NB4 (cell line): ENCODE data around the gene RBKS.

Source experiments
- POLR2A ChIP-seq: IDR thresholded peaks from 2 replicates; pipeline ENCODE4 v1.6.1; 2011; ENCODE audit warnings: mild to moderate bottlenecking; ENCODE audit not compliant: insufficient read length; ENCODE audit errors: extremely low read depth
- TF ChIP-seq, protein P1 (sequence below): IDR thresholded peaks from one replicate; pipeline ENCODE4 v1.5.1; 2012; ENCODE audit warnings: low read depth, low read length

DNA sequence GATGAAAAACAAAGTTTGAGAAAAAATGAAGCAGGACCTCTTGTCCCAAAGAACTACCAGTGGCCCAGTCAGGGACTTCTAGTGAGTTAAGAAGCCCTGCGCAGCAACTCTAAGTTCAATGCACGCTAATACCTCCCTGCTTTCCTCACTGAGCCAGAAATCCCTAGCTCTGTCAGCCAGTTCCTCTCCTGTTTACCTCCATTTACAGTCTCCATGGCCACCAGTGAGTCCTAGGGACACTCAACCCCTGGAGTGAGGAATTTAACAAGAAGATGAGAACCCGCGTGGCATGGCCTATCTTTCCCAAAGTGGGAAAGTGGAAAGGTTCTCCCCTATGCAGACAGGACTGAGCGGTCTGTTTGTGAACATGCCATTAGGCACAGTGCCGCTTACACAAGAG is 87.6 kb downstream of the RBKS start:
- TF ChIP-seq, protein P1, sequence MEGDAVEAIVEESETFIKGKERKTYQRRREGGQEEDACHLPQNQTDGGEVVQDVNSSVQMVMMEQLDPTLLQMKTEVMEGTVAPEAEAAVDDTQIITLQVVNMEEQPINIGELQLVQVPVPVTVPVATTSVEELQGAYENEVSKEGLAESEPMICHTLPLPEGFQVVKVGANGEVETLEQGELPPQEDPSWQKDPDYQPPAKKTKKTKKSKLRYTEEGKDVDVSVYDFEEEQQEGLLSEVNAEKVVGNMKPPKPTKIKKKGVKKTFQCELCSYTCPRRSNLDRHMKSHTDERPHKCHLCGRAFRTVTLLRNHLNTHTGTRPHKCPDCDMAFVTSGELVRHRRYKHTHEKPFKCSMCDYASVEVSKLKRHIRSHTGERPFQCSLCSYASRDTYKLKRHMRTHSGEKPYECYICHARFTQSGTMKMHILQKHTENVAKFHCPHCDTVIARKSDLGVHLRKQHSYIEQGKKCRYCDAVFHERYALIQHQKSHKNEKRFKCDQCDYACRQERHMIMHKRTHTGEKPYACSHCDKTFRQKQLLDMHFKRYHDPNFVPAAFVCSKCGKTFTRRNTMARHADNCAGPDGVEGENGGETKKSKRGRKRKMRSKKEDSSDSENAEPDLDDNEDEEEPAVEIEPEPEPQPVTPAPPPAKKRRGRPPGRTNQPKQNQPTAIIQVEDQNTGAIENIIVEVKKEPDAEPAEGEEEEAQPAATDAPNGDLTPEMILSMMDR: no peak
- no peak for TF ChIP-seq POLR2A
